ENCODE results near the gene ARSG. TPM values are rescaled to one million over a fixed set of nuclear protein-coding genes. Genes with fewer than 3 reads are reported as not detected.

Gene ARSG
- total RNA-seq, 1 donor from 2014 or later: 8.7 TPM

DNA sequence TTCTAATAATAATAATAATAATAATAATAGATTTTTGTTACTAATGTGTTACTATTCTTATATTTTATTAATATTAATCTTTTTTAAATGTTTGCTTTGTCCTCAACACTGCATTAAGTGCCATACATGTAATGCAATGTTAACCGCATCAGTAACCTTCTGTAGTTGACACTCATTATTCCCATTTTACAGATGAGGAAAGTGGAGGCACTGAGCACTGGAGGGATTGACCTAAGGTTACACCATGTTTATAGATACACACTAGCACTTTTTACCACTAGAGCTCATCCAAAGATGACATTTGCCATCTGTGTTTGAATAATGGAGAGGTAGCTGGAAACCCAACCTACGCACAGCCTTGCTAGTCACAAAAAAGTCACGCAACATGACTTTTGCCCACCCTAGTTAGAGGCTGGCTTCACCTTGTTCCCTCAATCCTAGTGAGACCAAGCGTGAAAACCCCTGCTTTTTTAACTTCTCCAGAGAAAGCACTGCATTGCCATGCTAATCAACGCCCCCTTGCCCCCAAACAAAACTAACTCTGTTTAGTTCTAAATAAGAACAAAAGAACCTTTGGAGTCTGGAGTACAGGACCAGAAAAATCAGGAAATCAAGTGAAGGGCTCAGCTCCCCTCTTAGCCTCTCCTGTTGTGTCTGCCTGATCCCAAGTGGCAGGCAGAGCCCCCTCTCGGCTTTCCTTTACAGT, 2.3 kb downstream of the ARSG start:
- Mint-ChIP-seq H3K27ac (ENCODE audit: unreplicated experiment) (no peak overlapping the region), H3K4me3 (ENCODE audit: unreplicated experiment) (no peak overlapping the region), H3K27me3 (ENCODE audit: unreplicated experiment) (peaks cover 22% of the 10 kb centered on the region), H3K4me1 (ENCODE audit: unreplicated experiment) (peaks cover 13% of the 10 kb centered on the region), H3K9me3 (ENCODE audit: unreplicated experiment) (no peaks in the 10 kb centered on the region), H3K36me3 (ENCODE audit: unreplicated experiment) (peaks cover 2% of the 10 kb centered on the region)
- TF ChIP-seq, protein P1, sequence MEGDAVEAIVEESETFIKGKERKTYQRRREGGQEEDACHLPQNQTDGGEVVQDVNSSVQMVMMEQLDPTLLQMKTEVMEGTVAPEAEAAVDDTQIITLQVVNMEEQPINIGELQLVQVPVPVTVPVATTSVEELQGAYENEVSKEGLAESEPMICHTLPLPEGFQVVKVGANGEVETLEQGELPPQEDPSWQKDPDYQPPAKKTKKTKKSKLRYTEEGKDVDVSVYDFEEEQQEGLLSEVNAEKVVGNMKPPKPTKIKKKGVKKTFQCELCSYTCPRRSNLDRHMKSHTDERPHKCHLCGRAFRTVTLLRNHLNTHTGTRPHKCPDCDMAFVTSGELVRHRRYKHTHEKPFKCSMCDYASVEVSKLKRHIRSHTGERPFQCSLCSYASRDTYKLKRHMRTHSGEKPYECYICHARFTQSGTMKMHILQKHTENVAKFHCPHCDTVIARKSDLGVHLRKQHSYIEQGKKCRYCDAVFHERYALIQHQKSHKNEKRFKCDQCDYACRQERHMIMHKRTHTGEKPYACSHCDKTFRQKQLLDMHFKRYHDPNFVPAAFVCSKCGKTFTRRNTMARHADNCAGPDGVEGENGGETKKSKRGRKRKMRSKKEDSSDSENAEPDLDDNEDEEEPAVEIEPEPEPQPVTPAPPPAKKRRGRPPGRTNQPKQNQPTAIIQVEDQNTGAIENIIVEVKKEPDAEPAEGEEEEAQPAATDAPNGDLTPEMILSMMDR (IDR thresholded peaks at IDR 0.05): no peak
- DNase-seq (ENCODE audit: extremely low spot score, unreplicated experiment): no peak

DNA sequence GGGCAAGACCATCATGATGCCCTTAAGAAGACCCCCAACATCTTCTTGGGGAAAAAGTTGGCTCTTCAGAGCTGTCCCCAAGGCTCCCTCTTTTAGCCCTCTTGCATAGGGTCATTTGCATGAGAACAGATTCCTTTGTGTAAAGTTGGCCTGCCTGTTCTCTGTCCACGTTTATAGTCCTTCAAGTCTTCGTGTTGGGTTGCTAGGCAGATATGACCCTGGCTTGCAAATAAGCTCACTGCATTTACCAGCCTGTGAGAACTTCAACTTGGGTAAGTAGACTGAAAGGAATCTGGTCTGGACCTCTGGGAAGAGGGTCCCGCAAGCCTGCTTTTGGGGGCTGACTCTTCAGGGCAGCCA, 2.9 kb downstream of the ARSG start:
- H3K27me3 Mint-ChIP-seq (ENCODE audit: unreplicated experiment): peaks cover 22% of the 10 kb centered on the region
- H3K4me3 Mint-ChIP-seq (ENCODE audit: unreplicated experiment): no peak overlapping the region
- H3K9me3 Mint-ChIP-seq (ENCODE audit: unreplicated experiment): no peaks in the 10 kb centered on the region
- H3K27ac Mint-ChIP-seq (ENCODE audit: unreplicated experiment): no peak overlapping the region
- H3K4me1 Mint-ChIP-seq (ENCODE audit: unreplicated experiment): peaks cover 13% of the 10 kb centered on the region
- TF ChIP-seq, protein P1 (IDR thresholded peaks at IDR 0.05): no peak
- peaks cover 2% of the 10 kb centered on the region for H3K36me3 Mint-ChIP-seq (ENCODE audit: unreplicated experiment)
- DNase-seq (ENCODE audit: extremely low spot score, unreplicated experiment): no peak

DNA sequence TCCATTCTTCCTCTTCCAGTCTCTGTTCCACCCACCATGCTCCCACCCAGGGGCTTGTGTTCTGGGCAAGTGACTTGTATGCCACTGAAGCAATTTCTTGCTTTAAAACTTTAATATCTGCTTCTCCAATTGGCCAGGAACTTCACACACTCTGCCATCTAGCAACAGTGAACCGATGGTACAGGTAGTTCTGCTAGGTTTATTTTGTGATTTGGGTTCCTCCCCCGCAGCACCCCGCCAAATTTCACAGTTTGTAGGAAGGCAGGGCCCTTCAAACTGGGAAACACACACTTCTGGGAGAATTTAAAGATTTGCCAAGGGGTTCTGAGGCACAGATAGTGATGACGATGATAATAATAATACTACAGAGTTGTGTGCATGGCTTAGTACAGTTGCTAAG, 3.3 kb downstream of the ARSG start:
- Mint-ChIP-seq H3K4me1 (ENCODE audit: unreplicated experiment) (peaks cover 13% of the 10 kb centered on the region), H3K27me3 (ENCODE audit: unreplicated experiment) (peaks cover 20% of the 10 kb centered on the region), H3K36me3 (ENCODE audit: unreplicated experiment) (peaks cover 2% of the 10 kb centered on the region), H3K4me3 (ENCODE audit: unreplicated experiment) (no peak overlapping the region), H3K27ac (ENCODE audit: unreplicated experiment) (no peak overlapping the region), H3K9me3 (ENCODE audit: unreplicated experiment) (no peaks in the 10 kb centered on the region)
- TF ChIP-seq, protein P1 (IDR thresholded peaks at IDR 0.05): no peak
- no peak for DNase-seq (ENCODE audit: extremely low spot score, unreplicated experiment)

DNA sequence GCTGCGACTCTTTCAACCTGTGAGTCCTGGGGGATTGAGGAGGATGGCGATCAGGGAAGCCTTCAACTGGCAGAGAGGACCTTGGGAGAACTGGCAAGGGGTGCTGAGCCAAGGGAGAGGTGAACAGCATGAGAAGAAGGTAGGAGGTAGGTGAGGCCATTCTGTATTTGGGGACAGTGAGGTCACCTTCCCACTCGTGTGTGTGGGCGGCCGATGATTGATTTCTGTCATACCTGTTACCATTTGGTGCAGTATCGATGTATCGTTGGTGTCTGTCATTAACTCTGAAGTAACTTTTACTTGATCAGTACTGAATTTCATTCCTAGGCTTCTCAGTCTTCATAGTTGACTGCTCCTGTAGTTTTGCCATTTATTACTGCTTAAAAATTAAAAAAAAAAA, 3.8 kb downstream of the ARSG start:
- Mint-ChIP-seq H3K36me3 (ENCODE audit: unreplicated experiment) (peaks cover 2% of the 10 kb centered on the region), H3K9me3 (ENCODE audit: unreplicated experiment) (no peaks in the 10 kb centered on the region), H3K27ac (ENCODE audit: unreplicated experiment) (no peak overlapping the region), H3K27me3 (ENCODE audit: unreplicated experiment) (peaks cover 17% of the 10 kb centered on the region), H3K4me1 (ENCODE audit: unreplicated experiment) (peaks cover 13% of the 10 kb centered on the region), H3K4me3 (ENCODE audit: unreplicated experiment) (no peak overlapping the region)
- no peak for DNase-seq (ENCODE audit: extremely low spot score, unreplicated experiment)
- TF ChIP-seq, protein P1 (IDR thresholded peaks at IDR 0.05): no peak

DNA sequence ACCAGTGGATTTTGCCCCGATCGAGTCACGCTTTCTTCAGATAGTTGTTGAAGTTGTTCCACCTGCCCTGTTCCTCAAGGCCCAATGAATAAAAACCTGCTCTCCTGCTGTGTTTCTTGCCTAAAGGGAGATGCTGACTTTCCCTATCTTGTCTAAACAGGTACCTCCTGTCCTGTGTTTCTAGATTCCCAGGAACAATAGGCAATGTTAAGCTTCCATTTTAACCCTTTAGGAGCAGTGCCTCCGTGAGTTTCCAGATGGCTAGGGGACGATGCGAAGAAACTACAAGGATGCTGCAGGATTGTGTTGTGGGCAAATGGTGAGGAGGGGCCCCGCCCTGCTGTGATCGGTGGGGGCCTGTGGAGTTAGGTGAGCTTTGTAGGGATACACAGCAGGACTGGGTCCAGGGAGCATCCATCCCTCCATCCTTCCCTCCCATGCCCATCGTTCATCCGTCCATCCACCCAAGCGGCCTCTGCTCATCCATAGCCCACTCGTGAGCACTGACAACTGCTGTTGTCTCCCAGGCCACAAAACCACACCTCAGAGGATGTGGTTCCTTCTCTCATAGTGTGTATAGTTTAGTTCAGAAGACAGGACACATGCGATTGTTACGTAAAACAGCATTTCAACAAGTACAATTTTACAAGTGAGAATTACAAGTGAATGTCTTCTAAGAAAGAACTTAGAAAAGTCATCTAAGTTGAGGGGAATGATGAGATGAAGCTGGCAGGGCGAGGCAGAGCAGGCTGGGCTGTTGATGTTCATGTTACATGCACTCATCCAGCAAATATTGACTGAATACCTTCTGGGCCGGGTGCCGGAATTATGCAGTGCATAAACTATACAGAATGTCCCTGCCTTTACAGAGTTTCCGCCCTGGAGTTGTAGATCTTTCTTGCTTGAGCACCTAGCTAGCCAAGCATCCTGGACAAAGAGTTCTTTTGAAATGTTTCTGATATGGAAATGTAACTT, 5.2 kb downstream of the ARSG start:
- TF ChIP-seq, protein P1 (IDR thresholded peaks at IDR 0.05): no peak
- DNase-seq (ENCODE audit: extremely low spot score, unreplicated experiment): no peak
- H3K4me1 Mint-ChIP-seq (ENCODE audit: unreplicated experiment): peaks cover 10% of the 10 kb centered on the region
- no peaks in the 10 kb centered on the region for H3K9me3 Mint-ChIP-seq (ENCODE audit: unreplicated experiment)
- H3K27ac Mint-ChIP-seq (ENCODE audit: unreplicated experiment): no peak overlapping the region
- peaks cover 13% of the 10 kb centered on the region for H3K27me3 Mint-ChIP-seq (ENCODE audit: unreplicated experiment)
- H3K4me3 Mint-ChIP-seq (ENCODE audit: unreplicated experiment): no peak overlapping the region
- no peaks in the 10 kb centered on the region for H3K36me3 Mint-ChIP-seq (ENCODE audit: unreplicated experiment)
